ENCODE measurements around the gene LIPH.

DNA sequence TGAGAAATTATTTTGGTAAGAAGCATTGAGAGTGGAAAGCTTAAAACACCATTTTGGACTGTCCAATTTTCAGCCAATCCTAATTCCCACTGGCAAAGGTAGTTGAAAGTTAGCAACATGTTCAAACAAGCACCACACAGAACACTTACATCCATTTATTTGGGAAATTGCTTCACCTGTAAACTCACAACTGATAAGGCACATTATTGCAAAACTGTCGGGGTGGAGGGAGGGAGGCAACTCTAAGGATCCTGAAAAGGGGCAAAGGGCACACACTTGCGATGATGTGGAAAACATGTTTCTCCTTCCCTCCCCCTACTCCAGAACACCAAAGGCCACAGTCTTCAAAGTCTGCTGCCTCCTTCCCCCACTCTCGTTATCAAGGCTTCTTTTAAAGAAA lies 62.9 kb downstream of the LIPH start:
- TF ChIP-seq, protein P1, sequence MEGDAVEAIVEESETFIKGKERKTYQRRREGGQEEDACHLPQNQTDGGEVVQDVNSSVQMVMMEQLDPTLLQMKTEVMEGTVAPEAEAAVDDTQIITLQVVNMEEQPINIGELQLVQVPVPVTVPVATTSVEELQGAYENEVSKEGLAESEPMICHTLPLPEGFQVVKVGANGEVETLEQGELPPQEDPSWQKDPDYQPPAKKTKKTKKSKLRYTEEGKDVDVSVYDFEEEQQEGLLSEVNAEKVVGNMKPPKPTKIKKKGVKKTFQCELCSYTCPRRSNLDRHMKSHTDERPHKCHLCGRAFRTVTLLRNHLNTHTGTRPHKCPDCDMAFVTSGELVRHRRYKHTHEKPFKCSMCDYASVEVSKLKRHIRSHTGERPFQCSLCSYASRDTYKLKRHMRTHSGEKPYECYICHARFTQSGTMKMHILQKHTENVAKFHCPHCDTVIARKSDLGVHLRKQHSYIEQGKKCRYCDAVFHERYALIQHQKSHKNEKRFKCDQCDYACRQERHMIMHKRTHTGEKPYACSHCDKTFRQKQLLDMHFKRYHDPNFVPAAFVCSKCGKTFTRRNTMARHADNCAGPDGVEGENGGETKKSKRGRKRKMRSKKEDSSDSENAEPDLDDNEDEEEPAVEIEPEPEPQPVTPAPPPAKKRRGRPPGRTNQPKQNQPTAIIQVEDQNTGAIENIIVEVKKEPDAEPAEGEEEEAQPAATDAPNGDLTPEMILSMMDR (IDR thresholded peaks at IDR 0.05 in 8 of 11, conservative IDR thresholded peaks at IDR 0.05 in 3 of 11) = no peak
- TF ChIP-seq POLR2A (IDR thresholded peaks at IDR 0.05) (no peak), POLR2AphosphoS5 (IDR thresholded peaks at IDR 0.05) (no peak)
